Stimulated activated CD8-positive, alpha-beta memory T cell treated with anti-CD3 and anti-CD28 coated beads, Interleukin-12 subunit alpha, Interleukin-12 subunit beta, amount 100 ng/mL, for 24 hours (primary cell): ENCODE measurements around the gene PVRIG.
"Not testable (repeated sequence)": the region's sequence is repeated elsewhere in the genome, so short reads cannot be mapped to it uniquely, and the experiment has no call there.

ENCODE experiments used
- DNase-seq: peaks from one replicate; pipeline ENCODE4 v3.0.0-alpha.2; 2020; ENCODE audit errors: extremely low read depth

Gene PVRIG

GRCh38 chr7:100195222-100195621, 24.5 kb upstream of the PVRIG start:
- DNase-seq: no peak

DNA sequence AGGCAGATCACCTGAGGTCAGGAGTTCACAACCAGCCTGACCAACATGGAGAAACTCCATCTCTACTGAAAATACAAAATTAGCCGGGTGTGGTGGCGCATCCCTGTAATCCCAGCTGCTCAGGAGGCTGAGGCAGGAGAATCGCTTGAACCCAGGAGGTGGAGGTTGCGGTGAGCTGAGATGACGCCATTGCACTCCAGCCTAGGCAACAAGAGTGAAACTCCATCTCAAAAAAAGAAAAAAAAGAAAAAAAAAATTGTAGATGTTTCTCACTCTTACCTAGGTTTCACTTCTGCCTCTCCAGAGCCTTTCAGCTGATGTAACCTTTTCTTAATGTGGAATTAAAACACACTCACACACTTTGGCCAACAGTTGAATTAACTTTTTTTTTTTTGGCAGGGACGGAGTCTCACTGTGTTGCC, 23.8 kb upstream of the PVRIG start:
- DNase-seq: not testable (repeated sequence)

DNA sequence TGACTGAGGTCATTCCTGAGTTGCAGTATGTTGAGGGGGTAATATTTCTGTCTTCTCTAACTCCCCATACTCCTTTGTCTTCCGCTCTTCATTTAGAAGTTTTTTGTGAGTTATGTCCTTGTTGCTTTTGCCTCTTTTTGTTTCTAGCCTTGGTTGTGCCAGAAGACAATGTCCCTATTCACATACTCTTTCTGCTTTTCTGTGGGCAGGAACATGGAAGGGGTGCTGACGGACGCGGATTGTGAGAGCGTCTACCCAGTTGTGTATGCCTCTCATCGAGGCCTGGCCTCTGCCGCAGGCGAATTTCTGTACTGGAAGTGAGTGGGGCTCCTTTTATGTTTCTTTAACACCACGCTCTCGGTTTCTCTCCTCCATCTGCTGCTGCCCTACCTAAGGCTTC, 21.5 kb upstream of the PVRIG start:
- DNase-seq: no peak

- no peak for DNase-seq
Measured at GRCh38 chr7:100200693-100201092, 19.1 kb upstream of the PVRIG start.

DNA sequence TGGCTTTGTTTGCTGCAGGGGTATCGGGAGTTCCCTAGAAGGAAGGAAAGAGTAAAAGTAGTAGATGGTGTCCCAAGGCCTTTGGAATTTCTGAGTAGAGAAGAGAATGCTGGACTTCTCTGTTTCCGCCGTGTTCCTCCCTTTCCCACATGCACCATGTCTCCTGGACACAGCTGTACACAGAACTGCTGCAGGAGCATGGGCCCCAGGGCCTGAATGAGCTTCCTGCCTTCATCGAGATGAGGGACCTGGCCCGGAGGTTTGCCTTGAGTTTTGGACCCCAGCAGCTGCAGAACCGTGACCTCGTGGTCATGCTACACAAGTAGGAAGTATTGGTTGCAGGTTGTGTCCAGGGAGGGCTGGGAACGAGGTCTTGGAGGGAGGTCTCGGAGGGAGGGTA, 15.3 kb upstream of the PVRIG start:
- no peak for DNase-seq

GRCh38 chr7:100208911-100209408, 10.8 kb upstream of the PVRIG start:
- DNase-seq: no peak

GRCh38 chr7:100209493-100209892, 10.3 kb upstream of the PVRIG start:
- no peak for DNase-seq

DNA sequence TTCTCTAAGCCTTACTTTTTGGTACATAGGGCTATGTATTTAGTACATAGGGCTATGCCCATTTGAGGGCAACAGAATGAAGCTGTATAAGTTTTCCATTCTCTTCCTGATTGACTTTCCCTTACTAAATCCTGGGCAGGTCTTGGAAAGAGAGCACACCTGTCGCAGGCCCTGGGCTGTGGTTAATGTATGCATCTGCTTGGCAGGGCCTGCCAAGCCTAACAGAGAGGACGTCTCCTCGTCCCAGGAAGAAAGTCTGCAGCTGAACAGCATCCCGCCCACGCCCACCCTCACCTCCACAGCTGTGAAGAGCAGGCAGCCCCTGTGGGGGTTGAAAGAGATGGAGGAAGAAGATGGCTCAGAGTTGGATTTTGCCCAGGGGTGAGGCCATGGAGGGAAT, 8.9 kb upstream of the PVRIG start:
- no peak for DNase-seq

- no peak for DNase-seq
Measured at GRCh38 chr7:100211342-100211780, 8.4 kb upstream of the PVRIG start.

DNA sequence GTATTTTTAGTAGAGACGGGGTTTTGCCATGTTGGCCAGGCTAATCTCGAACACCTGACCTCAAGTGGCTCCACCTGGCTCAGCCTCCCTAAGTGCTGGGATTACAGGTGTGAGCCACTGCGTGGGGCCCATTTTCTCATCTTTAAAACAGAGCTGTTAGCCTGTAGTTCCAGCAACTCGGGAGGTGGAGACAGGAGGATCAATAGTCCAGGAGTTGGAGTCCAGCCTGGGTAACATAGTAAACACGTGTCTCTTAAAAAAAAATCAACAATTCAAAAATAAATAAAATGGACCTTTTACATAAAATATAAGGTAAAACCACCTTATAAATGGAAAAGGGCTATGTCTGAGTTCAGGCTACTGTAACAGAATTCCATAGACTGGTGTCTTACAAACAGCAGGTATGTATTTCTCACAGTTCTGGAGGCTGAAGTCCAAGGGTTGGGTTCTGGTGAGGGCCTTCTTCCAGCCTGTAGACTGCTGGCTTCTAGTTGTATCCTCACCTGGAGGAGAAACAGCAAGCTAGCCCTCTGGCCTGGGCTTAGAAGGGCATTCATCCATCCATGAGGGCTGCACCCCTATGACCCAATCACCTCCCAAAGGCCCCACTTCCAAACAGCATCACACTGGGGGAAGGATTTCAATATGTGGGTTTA, 7.0 kb upstream of the PVRIG start:
- DNase-seq: no peak

DNA sequence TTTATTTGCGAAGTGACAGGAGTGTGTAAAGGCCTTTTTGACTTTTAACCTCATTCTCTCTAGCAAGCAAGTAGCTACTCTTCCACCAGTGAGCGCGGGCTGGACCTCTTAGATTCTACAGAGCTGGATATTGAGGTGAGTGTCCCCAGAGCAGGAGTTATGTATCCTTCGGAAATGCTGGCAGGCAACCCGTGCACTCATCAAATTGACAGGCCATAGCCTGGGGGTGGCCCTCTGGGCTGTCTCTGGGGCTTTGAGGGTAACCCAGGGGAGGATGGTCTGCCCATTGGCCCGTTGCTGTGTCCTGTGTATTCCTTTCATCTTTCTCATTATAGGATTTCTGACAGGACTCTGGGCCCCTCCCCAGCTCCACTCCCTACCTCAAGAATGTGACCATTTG, 6.1 kb upstream of the PVRIG start:
- no peak for DNase-seq

DNA sequence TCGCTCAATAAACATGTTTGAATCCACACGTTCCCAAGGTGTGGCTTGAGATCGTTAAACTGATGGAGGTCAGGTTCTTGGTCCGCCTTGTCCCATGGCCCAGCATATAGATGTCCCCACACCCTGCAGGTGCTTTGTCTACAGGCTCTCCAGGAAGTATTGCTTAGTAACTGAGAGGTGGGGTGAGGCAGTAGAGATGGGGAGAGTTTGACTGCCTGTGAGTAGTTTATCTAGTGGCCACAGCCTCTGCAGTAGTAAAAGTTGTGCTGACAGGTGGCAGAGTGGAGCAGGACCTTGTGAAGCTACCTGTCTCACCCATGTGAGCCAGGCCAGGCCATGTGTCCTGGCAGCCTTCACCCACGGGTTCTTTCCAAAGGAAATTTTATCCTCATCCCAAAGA, 5.4 kb upstream of the PVRIG start:
- DNase-seq: not testable (repeated sequence)

DNA sequence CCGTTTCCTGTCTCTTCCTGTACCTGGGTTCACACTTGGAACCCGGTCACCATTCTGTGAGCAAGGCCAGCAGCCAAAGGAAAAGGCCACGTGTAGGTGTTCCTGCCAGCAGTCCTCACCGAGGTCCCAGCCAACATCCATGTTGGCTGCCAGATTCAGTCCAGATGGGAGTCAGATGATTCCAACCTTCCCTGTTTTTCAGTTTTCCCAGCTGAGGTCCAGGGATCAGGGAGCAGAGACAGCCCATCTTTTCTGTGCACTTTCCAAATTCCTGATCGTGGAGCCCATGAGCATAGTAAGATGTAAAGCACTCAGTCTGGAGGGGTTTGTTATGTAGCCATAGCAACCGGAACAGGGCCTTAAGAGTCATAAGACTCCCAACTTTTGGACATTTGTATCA, 3.9 kb upstream of the PVRIG start:
- no peak for DNase-seq

DNA sequence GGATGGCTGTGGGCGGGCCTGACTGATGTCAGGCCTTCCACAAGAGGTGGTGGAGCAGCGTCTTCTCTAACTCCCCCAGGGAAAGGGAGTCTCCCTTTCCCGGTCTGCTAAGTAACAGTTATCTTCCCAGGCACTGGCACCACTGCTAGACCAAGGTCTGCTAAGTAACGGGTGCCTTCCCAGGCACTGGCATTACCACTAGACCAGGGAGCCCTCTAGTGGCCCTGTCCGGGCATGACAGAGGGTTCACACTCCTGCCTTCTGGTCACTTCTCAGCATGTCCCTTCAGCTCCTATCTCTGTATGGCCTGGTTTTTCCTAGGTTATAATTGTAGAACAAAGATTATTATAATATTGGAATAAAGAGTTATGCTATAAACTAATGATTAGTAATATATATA, 1.8 kb upstream of the PVRIG start:
- DNase-seq: not testable (repeated sequence)

- DNase-seq: no peak
Measured at GRCh38 chr7:100219271-100219737, 445 bp upstream of the PVRIG start.

GRCh38 chr7:100220586-100221230, 959 bp downstream of the PVRIG start:
- DNase-seq: no peak

- peak; percentile 57 for DNase-seq
Measured at GRCh38 chr7:100221231-100221718, 1.5 kb downstream of the PVRIG start.

GRCh38 chr7:100221767-100222444, 2.2 kb downstream of the PVRIG start:
- DNase-seq: no peak

DNA sequence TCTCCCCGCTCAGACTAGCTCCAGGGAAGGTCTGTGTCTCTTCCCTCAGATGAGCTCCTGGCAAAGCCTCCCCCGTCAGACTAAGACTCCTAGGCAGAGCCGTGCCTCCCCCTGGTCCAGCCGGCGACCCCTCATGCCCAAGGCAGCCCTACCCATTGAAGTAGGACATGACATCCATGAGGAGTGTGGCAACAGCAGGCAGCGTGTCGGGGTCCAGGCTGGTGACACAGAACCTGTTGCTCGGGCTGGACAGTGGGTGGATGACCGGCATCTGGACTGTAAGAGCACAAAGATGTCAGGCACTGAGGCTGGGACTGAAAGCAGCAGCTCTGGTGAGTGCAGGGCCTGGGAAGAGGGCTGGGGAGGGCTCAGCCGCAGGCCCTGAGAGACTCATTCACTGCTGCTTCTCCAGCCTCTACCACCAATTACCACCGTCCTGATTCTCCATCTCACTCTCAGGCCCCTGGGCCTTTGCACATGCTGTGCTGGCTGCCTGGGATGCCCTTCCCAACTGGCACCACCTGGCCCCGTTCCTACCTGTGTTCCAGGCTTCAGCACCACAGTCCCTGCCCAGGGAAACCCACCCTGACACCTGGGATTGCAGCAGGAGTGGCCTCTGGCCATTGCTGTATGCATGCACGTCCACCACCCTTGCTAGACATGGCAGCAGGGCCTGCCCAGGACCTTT, 2.8 kb downstream of the PVRIG start:
- DNase-seq: no peak

GRCh38 chr7:100223376-100223927, 3.7 kb downstream of the PVRIG start:
- not testable (repeated sequence) for DNase-seq

- not testable (repeated sequence) for DNase-seq
Measured at GRCh38 chr7:100224891-100225290, 5.1 kb downstream of the PVRIG start.
